Ascending aorta (tissue), 2 donors: ENCODE data around the gene DDX23. TPM values are rescaled to one million over a fixed set of nuclear protein-coding genes. Genes with fewer than 3 reads are reported as not detected.
A peak's percentile ranks its signal among the peaks of the same experiment; 100 is the strongest.

ENCODE experiments used
- DNase-seq, 2 donors: peaks; one replicate each; pipeline ENCODE4 v3.0.0-alpha.2; 2019; ENCODE audit warnings: low spot score in 2 of 2
- H3K27ac ChIP-seq, 2 donors: fragments of 200-600 bp; sonication (generic); one replicate each; pipeline ENCODE4 v1.5.1; 2016 to 2017; ENCODE audit warnings: mild to moderate bottlenecking in 1 of 2
- H3K27me3 ChIP-seq: fragments of 200-600 bp; sonication (generic); one replicate; pipeline ENCODE4 v1.5.1; 2017
- H3K36me3 ChIP-seq, 2 donors: fragments of 200-600 bp; sonication (generic); one replicate each; pipeline ENCODE4 v1.5.1; 2016
- H3K4me1 ChIP-seq, 2 donors: fragments of 200-600 bp; sonication (generic); one replicate each; pipeline ENCODE4 v1.5.1; 2016 to 2017; ENCODE audit warnings: mild to moderate bottlenecking in 1 of 2
- H3K4me3 ChIP-seq, 2 donors: fragments of 200-600 bp; sonication (generic); one replicate each; pipeline ENCODE4 v1.5.1; 2016 to 2017; ENCODE audit warnings: mild to moderate bottlenecking in 1 of 2
- H3K9me3 ChIP-seq, 2 donors: fragments of 200-600 bp; sonication (generic); one replicate each; pipeline ENCODE4 v1.5.1; 2016
- intact Hi-C: fragments of 100-400 bp; cut with DNase I; formaldehyde crosslinking; loops from one replicate; pipeline ENCODE4 v1.15.1; 2023
- total RNA-seq: library from RNA; depleted of rRNA; stranded (reverse); fragments of >200 nt; gene quantifications from one replicate; pipeline ENCODE4 v1.1.0, GENCODE V29; 2016
- TF ChIP-seq, protein P1 (sequence below), 3 experiments: fragments of 200-600 bp in 2 of 3; fragments of 450-650 bp in 1 of 3; sonication (generic) in 2 of 3; IDR thresholded peaks; one replicate each; pipeline ENCODE4 v1.5.1; 2016 to 2019; ENCODE audit warnings: antibody characterized with exemption in 3 of 3, mild to moderate bottlenecking in 1 of 3, moderate library complexity in 1 of 3

The DDX23 gene
- total RNA-seq, 1 donor from 2014 or later: 39.4 TPM

DNA sequence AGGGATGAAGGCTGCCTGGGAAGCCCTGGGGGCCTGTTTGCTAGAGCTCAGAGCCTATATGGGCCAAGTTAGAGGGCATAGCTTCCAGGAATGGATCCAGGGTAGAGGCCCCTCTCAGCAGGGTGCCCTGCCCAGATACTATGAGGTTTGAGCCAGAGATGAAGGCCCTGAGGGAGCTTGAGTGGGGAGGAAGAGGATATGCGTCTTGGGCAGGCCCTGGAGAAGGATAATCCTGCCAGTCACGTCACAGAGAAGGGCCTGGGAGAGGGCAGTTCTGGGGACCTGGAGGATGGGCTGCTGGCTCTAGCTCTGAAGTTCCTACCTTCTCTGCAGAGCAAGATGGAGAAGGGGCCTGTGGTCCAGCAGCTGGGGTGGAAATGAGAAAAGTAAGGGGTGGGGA is 39.6 kb downstream of the DDX23 start:
- intact Hi-C loops: no loop called here
- DNase-seq: no peak
- H3K27ac ChIP-seq: peak overlapping the region; percentile 18 to 27

DNA sequence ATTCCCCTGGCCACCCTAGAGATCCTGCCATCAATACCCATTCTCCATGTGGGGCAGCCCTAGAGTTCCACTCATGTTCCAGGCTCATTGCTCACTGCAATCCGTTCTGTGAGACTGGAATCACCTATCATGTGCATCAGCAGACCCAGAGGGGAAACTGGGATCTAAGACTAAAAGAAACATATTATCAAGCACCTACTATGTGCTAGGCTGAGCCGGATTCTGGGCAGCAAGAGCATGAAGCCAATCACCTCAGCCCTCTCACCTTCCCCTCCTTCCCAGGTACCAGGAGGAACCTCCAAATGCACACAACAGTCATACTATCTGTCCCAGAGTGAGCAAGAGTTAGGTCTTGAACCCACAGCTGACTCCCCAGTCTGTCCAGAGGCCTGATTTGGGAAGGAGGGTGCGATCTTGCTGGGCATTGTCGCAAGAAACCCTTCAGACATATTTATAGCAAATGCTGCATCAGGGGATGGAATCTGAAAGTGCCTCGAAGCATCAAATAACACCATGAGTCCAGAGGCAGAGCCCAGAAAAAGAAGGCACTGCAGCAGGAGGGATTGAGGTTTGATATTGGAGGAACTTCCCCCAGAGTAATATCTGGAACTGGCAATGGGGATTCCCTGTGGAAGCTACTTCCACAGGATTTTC is 40.4 kb downstream of the DDX23 start:
- Histone ChIP-seq H3K4me3 (no peak overlapping the region), H3K36me3 (no peaks in the 10 kb centered on the region), H3K4me1 (peaks cover 9 to 22% of the 10 kb centered on the region in 2 donors), H3K27ac (peak overlapping the region; percentile 19 to 41), H3K27me3 (no peaks in the 10 kb centered on the region), H3K9me3 (no peaks in the 10 kb centered on the region)
- intact Hi-C loops: no loop called here
- no peak for DNase-seq
- TF ChIP-seq, protein P1, sequence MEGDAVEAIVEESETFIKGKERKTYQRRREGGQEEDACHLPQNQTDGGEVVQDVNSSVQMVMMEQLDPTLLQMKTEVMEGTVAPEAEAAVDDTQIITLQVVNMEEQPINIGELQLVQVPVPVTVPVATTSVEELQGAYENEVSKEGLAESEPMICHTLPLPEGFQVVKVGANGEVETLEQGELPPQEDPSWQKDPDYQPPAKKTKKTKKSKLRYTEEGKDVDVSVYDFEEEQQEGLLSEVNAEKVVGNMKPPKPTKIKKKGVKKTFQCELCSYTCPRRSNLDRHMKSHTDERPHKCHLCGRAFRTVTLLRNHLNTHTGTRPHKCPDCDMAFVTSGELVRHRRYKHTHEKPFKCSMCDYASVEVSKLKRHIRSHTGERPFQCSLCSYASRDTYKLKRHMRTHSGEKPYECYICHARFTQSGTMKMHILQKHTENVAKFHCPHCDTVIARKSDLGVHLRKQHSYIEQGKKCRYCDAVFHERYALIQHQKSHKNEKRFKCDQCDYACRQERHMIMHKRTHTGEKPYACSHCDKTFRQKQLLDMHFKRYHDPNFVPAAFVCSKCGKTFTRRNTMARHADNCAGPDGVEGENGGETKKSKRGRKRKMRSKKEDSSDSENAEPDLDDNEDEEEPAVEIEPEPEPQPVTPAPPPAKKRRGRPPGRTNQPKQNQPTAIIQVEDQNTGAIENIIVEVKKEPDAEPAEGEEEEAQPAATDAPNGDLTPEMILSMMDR (IDR thresholded peaks at IDR 0.05): no peak

More for the DNA sequence above, 39.6 kb downstream of the DDX23 start:
- Histone ChIP-seq H3K27me3 (no peaks in the 10 kb centered on the region), H3K9me3 (no peaks in the 10 kb centered on the region), H3K36me3 (no peaks in the 10 kb centered on the region), H3K4me1 (peaks cover 9 to 22% of the 10 kb centered on the region in 2 donors), H3K4me3 (no peak overlapping the region)
- TF ChIP-seq, protein P1 (IDR thresholded peaks at IDR 0.05): no peak

DNA sequence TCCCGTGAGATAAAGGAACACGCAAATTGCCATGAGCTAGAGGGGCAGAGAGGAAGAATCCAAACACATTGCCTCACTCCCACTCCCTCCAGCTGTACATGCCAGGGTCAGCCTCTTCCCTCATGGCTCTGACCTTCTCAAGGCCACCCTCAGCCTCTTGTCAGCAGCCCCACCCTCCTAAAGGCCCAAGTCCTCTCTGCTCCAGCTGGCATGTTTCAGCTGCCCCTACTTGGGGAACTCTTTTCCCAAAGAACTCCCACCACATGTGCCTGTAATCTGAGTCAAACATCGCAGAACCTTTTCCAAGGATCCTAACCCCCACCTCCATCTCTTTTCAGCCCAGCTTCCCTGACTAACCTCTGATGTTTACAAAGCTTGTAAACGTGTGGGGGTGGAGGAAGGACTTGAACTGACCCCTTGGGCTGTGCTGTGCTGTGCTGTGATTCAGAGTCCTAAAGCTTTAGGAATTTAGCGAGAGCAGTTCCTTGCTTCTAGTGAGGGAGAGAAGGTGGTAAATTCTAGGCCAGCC is 41.0 kb downstream of the DDX23 start:
- no peak overlapping the region for H3K4me3 ChIP-seq
- no peaks in the 10 kb centered on the region for H3K9me3 ChIP-seq
- TF ChIP-seq, protein P1 (IDR thresholded peaks at IDR 0.05): no peak
- H3K27me3 ChIP-seq: no peaks in the 10 kb centered on the region
- DNase-seq: no peak
- H3K27ac ChIP-seq: peak overlapping the region; percentile 19 to 41
- peaks cover 5 to 16% of the 10 kb centered on the region in 2 donors for H3K4me1 ChIP-seq
- no peaks in the 10 kb centered on the region for H3K36me3 ChIP-seq
- intact Hi-C loops: no loop called here

DNA sequence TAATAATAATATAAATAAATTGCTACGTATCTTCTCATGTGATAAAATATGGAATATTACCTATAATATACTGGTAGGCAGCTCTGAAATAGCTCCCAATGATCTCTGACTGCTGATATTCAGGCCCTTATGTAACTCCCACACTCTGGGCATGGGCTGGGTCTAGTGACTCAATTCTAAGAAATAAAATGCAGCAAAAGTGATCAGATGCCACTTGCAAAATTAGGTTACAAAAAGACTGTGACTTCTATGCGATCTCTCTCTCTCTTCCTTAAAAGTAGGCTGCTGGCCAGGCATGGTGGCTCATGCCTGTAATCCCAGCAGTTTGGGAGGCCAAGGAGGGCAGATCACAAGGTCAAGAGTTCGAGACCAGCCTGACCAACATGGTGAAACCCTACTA is 44.0 kb downstream of the DDX23 start:
- no peak for DNase-seq
- Histone ChIP-seq H3K27me3 (no peaks in the 10 kb centered on the region), H3K36me3 (no peaks in the 10 kb centered on the region), H3K4me1 (no peaks in the 10 kb centered on the region), H3K9me3 (no peaks in the 10 kb centered on the region), H3K4me3 (no peak overlapping the region), H3K27ac (no peak overlapping the region)
- TF ChIP-seq, protein P1 (IDR thresholded peaks at IDR 0.05): no peak
- intact Hi-C loops: no loop called here

DNA sequence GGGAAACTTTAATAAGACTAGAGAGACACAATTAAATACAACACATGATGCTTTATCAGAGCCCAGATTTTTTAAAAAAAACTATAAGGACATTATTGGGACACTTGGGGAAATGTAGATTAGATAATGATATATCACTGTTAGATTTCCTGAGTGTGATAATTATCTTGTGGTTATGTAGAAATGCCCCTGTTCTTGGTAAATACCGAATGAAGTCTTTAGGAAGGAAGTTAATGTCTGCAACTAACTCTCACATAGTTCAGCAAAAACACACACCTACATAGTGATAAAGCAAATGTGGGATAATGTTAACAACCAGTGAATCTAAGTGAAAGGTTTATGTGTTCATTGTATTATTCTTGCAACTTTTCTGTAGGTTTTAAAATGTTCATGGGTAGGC is 48.3 kb downstream of the DDX23 start:
- intact Hi-C loops: no loop called here
- H3K4me3 ChIP-seq: no peak overlapping the region
- DNase-seq: no peak
- no peaks in the 10 kb centered on the region for H3K9me3 ChIP-seq
- no peaks in the 10 kb centered on the region for H3K4me1 ChIP-seq
- TF ChIP-seq, protein P1 (IDR thresholded peaks at IDR 0.05): no peak
- no peak overlapping the region for H3K27ac ChIP-seq
- no peaks in the 10 kb centered on the region for H3K27me3 ChIP-seq
- H3K36me3 ChIP-seq: no peaks in the 10 kb centered on the region
